Hematopoietic multipotent progenitor cell treated with erythropoietin and hydrocortisone succinate and interleukin-3 and kit ligand, for 6 days (in vitro differentiated cells): Measurements from ENCODE around the gene NHLRC3.
"Not testable (repeated sequence)": the region's sequence is repeated elsewhere in the genome, so short reads cannot be mapped to it uniquely, and the experiment has no call there.

Experiments used
- DNase-seq: peaks from one replicate; pipeline ENCODE4 v3.0.0-alpha.2; 2015

NHLRC3 gene

GRCh38 chr13:39047560-39047959 lies 9.3 kb downstream of the NHLRC3 start:
- no peak for DNase-seq

- no peak for DNase-seq
Observed at GRCh38 chr13:39048806-39049205, 10.6 kb downstream of the NHLRC3 start.

- DNase-seq, result no peak
Observed at GRCh38 chr13:39049274-39049673, 11.0 kb downstream of the NHLRC3 start.

GRCh38 chr13:39051157-39051556 lies 12.9 kb downstream of the NHLRC3 start:
- peak; percentile 84 for DNase-seq

GRCh38 chr13:39052944-39053343 lies 14.7 kb downstream of the NHLRC3 start:
- DNase-seq, result no peak

GRCh38 chr13:39054112-39054511 lies 15.9 kb downstream of the NHLRC3 start:
- no peak for DNase-seq

- no peak for DNase-seq
Observed at GRCh38 chr13:39056018-39056417, 17.8 kb downstream of the NHLRC3 start.

GRCh38 chr13:39058040-39058439 lies 19.8 kb downstream of the NHLRC3 start:
- DNase-seq, result no peak

GRCh38 chr13:39062004-39062403 lies 23.7 kb downstream of the NHLRC3 start:
- no peak for DNase-seq

GRCh38 chr13:39072842-39073241 lies 34.6 kb downstream of the NHLRC3 start:
- DNase-seq, result no peak

GRCh38 chr13:39073983-39074382 lies 35.7 kb downstream of the NHLRC3 start:
- DNase-seq, result no peak

GRCh38 chr13:39086251-39086945 lies 48.1 kb downstream of the NHLRC3 start:
- not testable (repeated sequence) for DNase-seq

- no peak for DNase-seq
Observed at GRCh38 chr13:39091586-39091985, 53.3 kb downstream of the NHLRC3 start.

GRCh38 chr13:39095500-39095899 lies 57.2 kb downstream of the NHLRC3 start:
- DNase-seq, result no peak

- no peak for DNase-seq
Observed at GRCh38 chr13:39099231-39099630, 61.0 kb downstream of the NHLRC3 start.
